Body of pancreas (tissue), 4 donors: Measurements from ENCODE around the gene LDLRAD4. TPM values are rescaled to one million over a fixed set of nuclear protein-coding genes. Genes with fewer than 3 reads are reported as not detected.
"Not testable (repeated sequence)": the region's sequence is repeated elsewhere in the genome, so short reads cannot be mapped to it uniquely, and the experiment has no call there.

Experiments used
- ATAC-seq: fragments of 150-250 bp; one replicate; pipeline ENCODE4 v1.9.1; 2016
- DNase-seq, 4 donors: peaks; one replicate each; pipeline ENCODE4 v3.0.0-alpha.2; 2019
- H3K27ac ChIP-seq, 4 donors: fragments of 200-600 bp; sonication (generic); 1 replicate in 3 of 4; 2 replicates in 1 of 4; pipeline versions ENCODE4 v1.5.1 to v1.6.1; 2016 to 2019; ENCODE audit warnings: mild to moderate bottlenecking in 1 of 4, mixed read lengths in 1 of 4, moderate library complexity in 1 of 4
- H3K27me3 ChIP-seq, 2 donors: fragments of 200-600 bp; sonication (generic); one replicate each; pipeline ENCODE4 v1.6.0; 2016; ENCODE audit warnings: mild to moderate bottlenecking in 1 of 2
- H3K36me3 ChIP-seq, 2 donors: fragments of 200-600 bp; sonication (generic); replicated peaks in 1 of 2; 2 replicates each; pipeline ENCODE4 v1.5.1; 2016; ENCODE audit warnings: low read depth in 2 of 2; ENCODE audit not compliant: insufficient read depth in 1 of 2
- H3K4me1 ChIP-seq: fragments of 200-600 bp; sonication (generic); one replicate; pipeline ENCODE4 v1.6.0; 2016
- H3K4me3 ChIP-seq, 2 donors: fragments of 200-600 bp; sonication (generic); 1 replicate in 1 of 2; 2 replicates in 1 of 2; pipeline ENCODE4 v1.5.1; 2016 to 2019
- H3K9me3 ChIP-seq, 3 donors: fragments of 200-600 bp; sonication (generic); 1 replicate in 2 of 3; 2 replicates in 1 of 3; pipeline ENCODE4 v1.5.1; 2016
- POLR2A ChIP-seq, 3 donors: fragments of 450-650 bp; IDR thresholded peaks; one replicate each; pipeline ENCODE4 v1.6.1; 2016; ENCODE audit warnings: antibody characterized with exemption in 3 of 3, mild to moderate bottlenecking in 2 of 3
- WGBS, 2 donors: methylation state at CpG; one replicate each; pipeline ENCODE4 v1.1.5; 2017; 5-methylcytosine and 5-hydroxymethylcytosine counted together
- intact Hi-C: fragments of 100-400 bp; cut with DNase I; formaldehyde crosslinking; loops from one replicate; pipeline ENCODE4 v1.15.1; 2023
- total RNA-seq, 2 donors: library from RNA; depleted of rRNA; stranded (reverse); fragments of >200 nt; gene quantifications; one replicate each; pipeline ENCODE4 v1.1.0, GENCODE V29; 2016
- TF ChIP-seq, protein P1 (sequence below), 7 experiments: fragments of 450-650 bp in 4 of 7; fragments of 200-600 bp in 3 of 7; sonication (generic) in 3 of 7; IDR thresholded peaks; one replicate each; pipeline ENCODE4 v1.5.1; 2016 to 2019; ENCODE audit warnings: antibody characterized with exemption in 7 of 7

Gene LDLRAD4
- total RNA-seq, 2 donors from 2014 or later = 8.6 to 35.9 TPM

DNA sequence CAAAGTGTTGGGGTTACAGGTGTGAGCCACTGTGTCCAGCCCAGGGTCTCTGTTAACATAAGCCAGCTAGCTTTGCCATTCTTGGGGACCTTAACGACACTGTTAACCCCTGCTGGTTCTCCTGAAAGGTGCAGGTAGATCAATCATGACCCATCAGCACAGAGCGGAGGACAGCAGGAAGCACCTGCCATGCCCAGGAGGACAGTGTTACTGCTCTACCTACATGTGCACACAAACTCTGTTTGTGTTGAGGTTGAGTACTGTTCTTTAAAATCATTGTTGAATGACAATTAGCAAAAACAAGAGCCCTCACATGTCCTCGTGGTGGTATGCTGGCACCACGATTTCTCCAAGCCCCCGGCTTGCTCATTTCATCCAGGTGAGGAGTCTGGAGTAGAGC lies 386.9 kb downstream of the LDLRAD4 start:
- TF ChIP-seq, protein P1, sequence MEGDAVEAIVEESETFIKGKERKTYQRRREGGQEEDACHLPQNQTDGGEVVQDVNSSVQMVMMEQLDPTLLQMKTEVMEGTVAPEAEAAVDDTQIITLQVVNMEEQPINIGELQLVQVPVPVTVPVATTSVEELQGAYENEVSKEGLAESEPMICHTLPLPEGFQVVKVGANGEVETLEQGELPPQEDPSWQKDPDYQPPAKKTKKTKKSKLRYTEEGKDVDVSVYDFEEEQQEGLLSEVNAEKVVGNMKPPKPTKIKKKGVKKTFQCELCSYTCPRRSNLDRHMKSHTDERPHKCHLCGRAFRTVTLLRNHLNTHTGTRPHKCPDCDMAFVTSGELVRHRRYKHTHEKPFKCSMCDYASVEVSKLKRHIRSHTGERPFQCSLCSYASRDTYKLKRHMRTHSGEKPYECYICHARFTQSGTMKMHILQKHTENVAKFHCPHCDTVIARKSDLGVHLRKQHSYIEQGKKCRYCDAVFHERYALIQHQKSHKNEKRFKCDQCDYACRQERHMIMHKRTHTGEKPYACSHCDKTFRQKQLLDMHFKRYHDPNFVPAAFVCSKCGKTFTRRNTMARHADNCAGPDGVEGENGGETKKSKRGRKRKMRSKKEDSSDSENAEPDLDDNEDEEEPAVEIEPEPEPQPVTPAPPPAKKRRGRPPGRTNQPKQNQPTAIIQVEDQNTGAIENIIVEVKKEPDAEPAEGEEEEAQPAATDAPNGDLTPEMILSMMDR (IDR thresholded peaks at IDR 0.05) = no peak
- no peak for TF ChIP-seq POLR2A (IDR thresholded peaks at IDR 0.05)
- no peaks in the 10 kb centered on the region for H3K27me3 ChIP-seq
- no peak for ATAC-seq
- no peaks in the 10 kb centered on the region for H3K36me3 ChIP-seq
- WGBS, 2 donors = 72 to 85% methylated on average over 5 of the region's 5 CpGs
- intact Hi-C loops = no loop called here
- H3K9me3 ChIP-seq = no peaks in the 10 kb centered on the region
- no peak overlapping the region for H3K4me3 ChIP-seq
- H3K27ac ChIP-seq = no peak overlapping the region
- H3K4me1 ChIP-seq = peaks cover 2% of the 10 kb centered on the region
- no peak for DNase-seq

DNA sequence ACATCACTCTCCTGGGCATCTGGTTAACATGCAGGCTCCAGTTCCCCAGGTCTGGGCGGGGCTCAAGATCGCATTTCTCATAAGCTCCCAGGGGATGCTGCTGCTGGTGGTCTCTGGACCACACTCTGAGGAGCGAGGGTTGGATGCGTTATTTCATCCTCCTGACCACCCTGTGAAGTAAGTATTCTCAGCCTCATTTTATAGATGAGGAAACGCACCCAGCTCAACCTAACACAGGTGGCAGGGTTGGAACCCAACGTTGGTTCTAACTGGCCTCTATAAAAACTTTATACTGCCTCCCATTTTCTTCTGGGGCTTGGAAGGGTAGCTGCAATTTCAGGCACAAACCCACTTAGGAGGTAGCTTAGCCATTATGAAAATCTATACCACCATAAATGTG lies 387.3 kb downstream of the LDLRAD4 start:
- 79 to 87% methylated on average over 5 to 6 of the region's 6 CpGs for WGBS, 2 donors
- DNase-seq (no peak), ATAC-seq (no peak)
- H3K27me3 ChIP-seq = no peaks in the 10 kb centered on the region
- no peaks in the 10 kb centered on the region for H3K9me3 ChIP-seq
- no peak overlapping the region for H3K27ac ChIP-seq
- no peak overlapping the region for H3K4me3 ChIP-seq
- H3K4me1 ChIP-seq = peaks cover 6% of the 10 kb centered on the region
- H3K36me3 ChIP-seq = no peaks in the 10 kb centered on the region
- intact Hi-C loops = no loop called here
- TF ChIP-seq POLR2A (IDR thresholded peaks at IDR 0.05) = no peak
- TF ChIP-seq, protein P1 (IDR thresholded peaks at IDR 0.05) = no peak

DNA sequence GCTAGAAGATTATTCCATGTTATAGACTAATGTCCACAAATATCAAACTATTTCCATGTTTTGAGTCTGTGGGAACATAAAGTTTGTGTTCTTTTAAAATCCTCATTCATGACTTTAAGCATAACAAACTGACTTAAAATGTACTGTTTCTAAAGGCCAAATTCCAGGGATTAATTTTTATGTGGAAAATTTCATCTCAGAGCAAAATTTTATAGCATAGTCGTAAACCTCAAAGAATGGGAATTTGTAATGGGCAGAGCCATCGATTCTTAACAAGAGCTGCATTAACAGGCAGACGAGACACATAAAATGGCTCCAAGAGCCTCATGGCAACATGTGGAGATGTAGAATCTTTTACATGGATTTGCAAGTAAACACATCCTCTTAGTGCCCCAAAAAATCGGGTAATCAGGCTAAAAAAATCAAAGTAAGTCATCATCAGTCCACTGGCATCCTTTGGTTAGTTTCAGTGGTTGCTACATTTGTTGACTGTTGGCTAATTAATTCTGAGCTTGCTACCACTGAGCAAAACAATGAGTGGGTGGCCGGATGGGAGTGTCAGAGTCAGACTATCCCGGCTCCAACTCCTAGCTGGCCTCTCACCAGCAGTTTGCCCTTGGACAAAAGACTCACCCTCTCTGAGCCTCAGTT lies 388.2 kb downstream of the LDLRAD4 start:
- Histone ChIP-seq H3K4me1 (peaks cover 14% of the 10 kb centered on the region), H3K27me3 (no peaks in the 10 kb centered on the region), H3K9me3 (no peaks in the 10 kb centered on the region), H3K27ac (no peak overlapping the region), H3K36me3 (no peaks in the 10 kb centered on the region), H3K4me3 (no peak overlapping the region)
- WGBS, 2 donors = 44 to 63% methylated on average over 6 of the region's 6 CpGs
- TF ChIP-seq, protein P1 (IDR thresholded peaks at IDR 0.05) = no peak
- TF ChIP-seq POLR2A (IDR thresholded peaks at IDR 0.05) = no peak
- ATAC-seq (no peak), DNase-seq (no peak)
- intact Hi-C loops = no loop called here

DNA sequence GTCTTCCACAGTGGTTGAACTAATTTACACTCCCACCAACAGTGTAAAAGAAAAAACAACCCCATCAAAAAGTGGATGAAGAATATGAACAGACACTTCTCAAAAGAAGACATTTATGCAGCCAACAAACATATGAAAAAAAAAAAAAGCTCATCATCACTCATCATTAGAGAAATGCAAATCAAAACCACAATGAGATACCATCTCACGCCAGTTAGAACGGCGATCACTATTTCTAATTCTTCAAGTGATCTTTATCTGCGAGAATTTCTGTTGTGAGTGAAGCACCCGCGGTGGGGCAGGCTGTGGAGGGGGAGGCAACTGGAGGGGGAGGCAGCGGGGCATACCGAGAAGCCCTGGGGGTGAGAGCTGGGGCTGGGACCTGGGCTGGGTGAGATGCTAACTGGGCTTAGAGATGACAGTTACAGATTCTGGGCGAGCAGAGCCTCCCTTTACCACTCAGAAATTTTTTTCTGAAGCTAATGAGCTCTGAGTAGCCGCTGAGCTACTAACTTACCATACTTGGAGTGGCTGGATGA lies 389.5 kb downstream of the LDLRAD4 start:
- H3K27ac ChIP-seq, H3K9me3 ChIP-seq, DNase-seq, ATAC-seq, intact Hi-C loops, H3K36me3 ChIP-seq, H3K4me3 ChIP-seq, H3K27me3 ChIP-seq: not testable (repeated sequence)
- WGBS, 2 donors = 72 to 81% methylated on average over 10 of the region's 10 CpGs
- peaks cover 18% of the 10 kb centered on the region for H3K4me1 ChIP-seq

DNA sequence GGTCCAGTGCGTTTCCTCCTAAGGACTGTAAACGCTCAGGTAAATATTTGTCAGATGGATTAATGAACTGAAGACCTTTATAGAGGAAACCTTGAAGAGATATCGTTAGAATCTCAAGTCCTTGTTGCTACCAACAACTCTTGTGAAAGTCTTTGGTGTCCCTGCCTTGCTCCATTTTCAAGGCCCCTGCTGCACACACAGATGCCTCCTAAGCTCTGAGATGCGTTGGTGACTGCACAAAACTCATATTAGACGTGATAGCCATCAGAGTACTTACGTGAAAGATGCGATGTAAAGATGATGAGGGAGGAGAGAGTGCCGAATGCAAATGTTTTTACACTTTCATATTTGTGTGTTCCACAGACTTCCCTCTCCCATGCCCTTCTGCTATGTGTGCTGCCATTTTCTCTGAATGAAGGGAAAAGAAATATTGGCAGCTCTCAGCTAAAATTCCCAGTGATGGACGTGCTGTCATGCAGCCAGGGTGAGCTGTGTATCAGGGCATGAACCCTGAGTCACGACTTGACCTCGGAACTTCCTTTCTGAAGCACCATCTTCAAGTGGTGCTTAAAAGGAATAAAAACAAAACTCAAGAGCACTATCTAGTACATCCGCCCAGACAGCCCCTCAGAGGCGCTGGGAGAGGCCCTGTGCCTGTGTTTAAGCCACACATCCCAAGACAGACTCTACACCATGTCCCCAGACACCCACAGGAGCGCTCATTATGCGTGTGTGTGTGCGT lies 390.4 kb downstream of the LDLRAD4 start:
- Histone ChIP-seq H3K4me1 (peaks cover 18% of the 10 kb centered on the region), H3K36me3 (no peaks in the 10 kb centered on the region), H3K4me3 (no peak overlapping the region), H3K27ac (no peak overlapping the region), H3K27me3 (no peaks in the 10 kb centered on the region), H3K9me3 (no peaks in the 10 kb centered on the region)
- DNase-seq (no peak), ATAC-seq (no peak)
- no peak for TF ChIP-seq POLR2A (IDR thresholded peaks at IDR 0.05)
- TF ChIP-seq, protein P1 (IDR thresholded peaks at IDR 0.05) = no peak
- intact Hi-C loops = no loop called here
- WGBS, 2 donors = 65 to 71% methylated on average over 16 of the region's 16 CpGs
